WTC11 (cell line): ENCODE measurements around the gene MAST4. TPM values are rescaled to one million over a fixed set of nuclear protein-coding genes. Genes with fewer than 3 reads are reported as not detected.

ENCODE experiments used
- ATAC-seq: fragments of 200-7000 bp; cut with Tn5 transposase; 2 replicates; pipeline ENCODE4 v1.10.0; 2021; ENCODE audit warnings: mild to moderate bottlenecking, moderate library complexity
- CTCF ChIA-PET: fragments of 300-600 bp; sonication (Branson Sonifier 250); formaldehyde crosslinking; loops from one replicate; lab custom pipeline; 2021; ENCODE audit warnings: antibody characterized with exemption; lab: Charles Lee
- POLR2A ChIA-PET: fragments of 350-600 bp; sonication (Branson Sonifier 250); formaldehyde crosslinking; loops from one replicate; lab custom pipeline; 2021; ENCODE audit warnings: antibody characterized with exemption; lab: Charles Lee
- DNase-seq: peaks from one replicate; pipeline ENCODE4 v3.0.0; 2021; ENCODE audit warnings: low spot score
- H3K27ac Mint-ChIP-seq: 2 replicates; pipeline ENCODE4 v1.8.0; 2021; ENCODE audit warnings: mixed read lengths
- H3K27me3 Mint-ChIP-seq: 2 replicates; pipeline ENCODE4 v1.8.0; 2021; ENCODE audit warnings: low read depth, mild to moderate bottlenecking, moderate library complexity, mixed read lengths
- H3K36me3 Mint-ChIP-seq: 2 replicates; pipeline ENCODE4 v1.8.0; 2021; ENCODE audit warnings: mixed read lengths
- H3K4me1 Mint-ChIP-seq: 2 replicates; pipeline ENCODE4 v1.8.0; 2022; ENCODE audit warnings: mixed read lengths
- H3K4me3 Mint-ChIP-seq: 2 replicates; pipeline ENCODE4 v1.8.0; 2021; ENCODE audit warnings: mild to moderate bottlenecking, moderate library complexity, mixed read lengths
- H3K9me3 Mint-ChIP-seq: 2 replicates; pipeline ENCODE4 v1.8.0; 2021; ENCODE audit warnings: mixed read lengths
- CREB1 ChIP-seq: sonication (generic); formaldehyde crosslinking; IDR thresholded peaks from 2 replicates; pipeline ENCODE4 v1.8.0; 2023; ENCODE audit warnings: mild to moderate bottlenecking, missing genetic modification reagents
- GRHL2 ChIP-seq: fragments of 250-450 bp; sonication (Bioruptor Pico); IDR thresholded peaks from 2 replicates; pipeline ENCODE4 v1.8.0; 2022; ENCODE audit warnings: mild to moderate bottlenecking, moderate library complexity; ENCODE audit not compliant: insufficient replicate concordance, severe bottlenecking
- JUN ChIP-seq: sonication (generic); formaldehyde crosslinking; IDR thresholded peaks from 2 replicates; pipeline ENCODE4 v1.8.0; 2023; ENCODE audit warnings: mild to moderate bottlenecking, missing genetic modification reagents
- NFATC4 ChIP-seq: fragments of 250-450 bp; sonication (Bioruptor Pico); IDR thresholded peaks from 2 replicates; pipeline ENCODE4 v1.9.0; 2021; ENCODE audit warnings: mild to moderate bottlenecking
- STAT6 ChIP-seq: sonication (generic); formaldehyde crosslinking; conservative IDR thresholded peaks from 2 replicates; pipeline ENCODE4 v1.8.1; 2023; ENCODE audit warnings: mild to moderate bottlenecking, low read depth, missing genetic modification reagents, moderate library complexity
- TCF7 ChIP-seq: sonication (generic); formaldehyde crosslinking; IDR thresholded peaks from 2 replicates; pipeline ENCODE4 v1.8.0; 2022; ENCODE audit warnings: mild to moderate bottlenecking, low read depth, missing genetic modification reagents, moderate library complexity
- TP53 ChIP-seq: sonication (generic); formaldehyde crosslinking; IDR thresholded peaks from 2 replicates; pipeline ENCODE4 v1.8.1; 2023; ENCODE audit warnings: mild to moderate bottlenecking, missing genetic modification reagents
- ZNF232 ChIP-seq: sonication (generic); formaldehyde crosslinking; IDR thresholded peaks from 2 replicates; pipeline ENCODE4 v1.8.0; 2022; ENCODE audit warnings: mild to moderate bottlenecking, missing genetic modification reagents
- ZNF263 ChIP-seq: sonication (generic); formaldehyde crosslinking; IDR thresholded peaks from 2 replicates; pipeline ENCODE4 v1.8.1; 2022; ENCODE audit warnings: low read depth, mild to moderate bottlenecking, moderate library complexity, missing genetic modification reagents
- ZNF317 ChIP-seq: sonication (generic); formaldehyde crosslinking; IDR thresholded peaks from 2 replicates; pipeline ENCODE4 v1.8.1; 2023; ENCODE audit warnings: low read depth, mild to moderate bottlenecking, moderate library complexity, missing genetic modification reagents, borderline replicate concordance
- ZNF671 ChIP-seq: fragments of 250-450 bp; sonication (Bioruptor Pico); IDR thresholded peaks from 2 replicates; pipeline ENCODE4 v1.8.0; 2021; ENCODE audit warnings: mild to moderate bottlenecking
- total RNA-seq: library from RNA; stranded (reverse); gene quantifications from 3 replicates; pipeline ENCODE4 v1.2.3, GENCODE V29; 2021
- TF ChIP-seq, protein P1 (sequence below): fragments of 250-450 bp; sonication (Bioruptor Pico); IDR thresholded peaks from 2 replicates; pipeline ENCODE4 v1.9.0; 2021; ENCODE audit warnings: mild to moderate bottlenecking, borderline replicate concordance
- TF ChIP-seq, protein P2 (sequence below): sonication (generic); formaldehyde crosslinking; IDR thresholded peaks from 2 replicates; pipeline ENCODE4 v1.8.1; 2022; ENCODE audit warnings: low read depth, mild to moderate bottlenecking, moderate library complexity, missing genetic modification reagents, borderline replicate concordance
- TF ChIP-seq, protein P3 (sequence below): fragments of 250-450 bp; sonication (Bioruptor Pico); IDR thresholded peaks from 2 replicates; pipeline ENCODE4 v2.1.2; 2022; ENCODE audit warnings: mild to moderate bottlenecking, moderate library complexity
- TF ChIP-seq, protein P4 (sequence below): sonication (generic); formaldehyde crosslinking; IDR thresholded peaks from 2 replicates; pipeline ENCODE4 v1.8.0; 2022; ENCODE audit warnings: mild to moderate bottlenecking, missing genetic modification reagents
- TF ChIP-seq, protein P5 (sequence below): fragments of 250-450 bp; sonication (Bioruptor Pico); IDR thresholded peaks from 2 replicates; pipeline ENCODE4 v1.9.0; 2021; ENCODE audit warnings: mild to moderate bottlenecking

The MAST4 gene
- total RNA-seq, 1 experiment from 2014 or later = 8.0 TPM

DNA sequence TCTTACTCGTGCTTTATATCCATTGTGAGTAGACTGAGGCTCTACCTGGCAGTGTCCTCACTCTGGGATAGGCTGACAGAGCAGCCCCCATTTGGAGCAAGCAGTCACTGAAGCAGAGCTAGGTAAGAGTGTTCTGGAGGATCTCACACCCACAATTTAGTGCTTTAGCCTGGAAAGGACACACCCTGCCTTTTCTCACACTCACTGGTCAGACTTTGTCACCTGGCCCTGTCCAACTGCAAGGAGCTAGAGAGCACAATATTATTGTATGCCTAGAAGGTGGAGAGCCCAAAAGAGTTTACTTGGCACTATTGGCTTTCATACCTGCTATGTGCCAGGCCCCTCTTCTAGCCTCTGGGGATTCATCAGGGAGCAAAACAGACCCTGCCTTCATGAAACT is 141.9 kb downstream of the MAST4 start (continued):
- TF ChIP-seq, protein P1, sequence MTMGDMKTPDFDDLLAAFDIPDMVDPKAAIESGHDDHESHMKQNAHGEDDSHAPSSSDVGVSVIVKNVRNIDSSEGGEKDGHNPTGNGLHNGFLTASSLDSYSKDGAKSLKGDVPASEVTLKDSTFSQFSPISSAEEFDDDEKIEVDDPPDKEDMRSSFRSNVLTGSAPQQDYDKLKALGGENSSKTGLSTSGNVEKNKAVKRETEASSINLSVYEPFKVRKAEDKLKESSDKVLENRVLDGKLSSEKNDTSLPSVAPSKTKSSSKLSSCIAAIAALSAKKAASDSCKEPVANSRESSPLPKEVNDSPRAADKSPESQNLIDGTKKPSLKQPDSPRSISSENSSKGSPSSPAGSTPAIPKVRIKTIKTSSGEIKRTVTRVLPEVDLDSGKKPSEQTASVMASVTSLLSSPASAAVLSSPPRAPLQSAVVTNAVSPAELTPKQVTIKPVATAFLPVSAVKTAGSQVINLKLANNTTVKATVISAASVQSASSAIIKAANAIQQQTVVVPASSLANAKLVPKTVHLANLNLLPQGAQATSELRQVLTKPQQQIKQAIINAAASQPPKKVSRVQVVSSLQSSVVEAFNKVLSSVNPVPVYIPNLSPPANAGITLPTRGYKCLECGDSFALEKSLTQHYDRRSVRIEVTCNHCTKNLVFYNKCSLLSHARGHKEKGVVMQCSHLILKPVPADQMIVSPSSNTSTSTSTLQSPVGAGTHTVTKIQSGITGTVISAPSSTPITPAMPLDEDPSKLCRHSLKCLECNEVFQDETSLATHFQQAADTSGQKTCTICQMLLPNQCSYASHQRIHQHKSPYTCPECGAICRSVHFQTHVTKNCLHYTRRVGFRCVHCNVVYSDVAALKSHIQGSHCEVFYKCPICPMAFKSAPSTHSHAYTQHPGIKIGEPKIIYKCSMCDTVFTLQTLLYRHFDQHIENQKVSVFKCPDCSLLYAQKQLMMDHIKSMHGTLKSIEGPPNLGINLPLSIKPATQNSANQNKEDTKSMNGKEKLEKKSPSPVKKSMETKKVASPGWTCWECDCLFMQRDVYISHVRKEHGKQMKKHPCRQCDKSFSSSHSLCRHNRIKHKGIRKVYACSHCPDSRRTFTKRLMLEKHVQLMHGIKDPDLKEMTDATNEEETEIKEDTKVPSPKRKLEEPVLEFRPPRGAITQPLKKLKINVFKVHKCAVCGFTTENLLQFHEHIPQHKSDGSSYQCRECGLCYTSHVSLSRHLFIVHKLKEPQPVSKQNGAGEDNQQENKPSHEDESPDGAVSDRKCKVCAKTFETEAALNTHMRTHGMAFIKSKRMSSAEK (CRISPR knock-in tag) = no peak
- no peak for TF ChIP-seq STAT6 (CRISPR knock-in tag)
- TF ChIP-seq, protein P2, sequence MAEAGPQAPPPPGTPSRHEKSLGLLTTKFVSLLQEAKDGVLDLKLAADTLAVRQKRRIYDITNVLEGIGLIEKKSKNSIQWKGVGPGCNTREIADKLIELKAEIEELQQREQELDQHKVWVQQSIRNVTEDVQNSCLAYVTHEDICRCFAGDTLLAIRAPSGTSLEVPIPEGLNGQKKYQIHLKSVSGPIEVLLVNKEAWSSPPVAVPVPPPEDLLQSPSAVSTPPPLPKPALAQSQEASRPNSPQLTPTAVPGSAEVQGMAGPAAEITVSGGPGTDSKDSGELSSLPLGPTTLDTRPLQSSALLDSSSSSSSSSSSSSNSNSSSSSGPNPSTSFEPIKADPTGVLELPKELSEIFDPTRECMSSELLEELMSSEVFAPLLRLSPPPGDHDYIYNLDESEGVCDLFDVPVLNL (CRISPR knock-in tag) = no peak
- TF ChIP-seq ZNF263 (CRISPR knock-in tag) = no peak
- no peak for TF ChIP-seq ZNF671 (CRISPR knock-in tag)
- TF ChIP-seq JUN (CRISPR knock-in tag) = no peak

DNA sequence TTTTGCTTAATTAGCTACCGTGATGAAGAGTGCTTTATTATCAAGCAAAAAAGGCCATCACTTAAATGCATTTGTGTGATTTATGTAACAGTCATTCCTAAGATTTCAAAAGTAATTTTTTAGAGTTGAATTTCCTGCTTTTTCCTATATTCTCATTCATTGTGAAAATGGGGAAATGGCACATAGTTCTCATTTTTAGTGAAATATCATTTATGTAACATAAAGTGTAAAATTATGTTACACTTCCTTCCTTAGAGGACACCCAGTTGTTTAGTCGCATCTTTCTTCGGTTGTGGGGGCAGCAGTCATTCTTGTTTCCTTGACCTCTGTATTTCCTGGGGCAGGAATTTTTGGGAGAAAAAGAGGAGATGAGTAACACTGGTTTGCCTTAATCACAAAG is 142.8 kb downstream of the MAST4 start:
- ChIA-PET CTCF (no interaction called here), POLR2A (no interaction called here)
- H3K4me1 Mint-ChIP-seq = no peaks in the 10 kb centered on the region
- no peaks in the 10 kb centered on the region for H3K9me3 Mint-ChIP-seq
- DNase-seq = no peak
- no peak overlapping the region for H3K4me3 Mint-ChIP-seq
- H3K27me3 Mint-ChIP-seq = no peaks in the 10 kb centered on the region
- no peak for ATAC-seq
- no peak for TF ChIP-seq GRHL2 (CRISPR knock-in tag)
- TF ChIP-seq STAT6 (CRISPR knock-in tag) = no peak
- TF ChIP-seq, protein P3, sequence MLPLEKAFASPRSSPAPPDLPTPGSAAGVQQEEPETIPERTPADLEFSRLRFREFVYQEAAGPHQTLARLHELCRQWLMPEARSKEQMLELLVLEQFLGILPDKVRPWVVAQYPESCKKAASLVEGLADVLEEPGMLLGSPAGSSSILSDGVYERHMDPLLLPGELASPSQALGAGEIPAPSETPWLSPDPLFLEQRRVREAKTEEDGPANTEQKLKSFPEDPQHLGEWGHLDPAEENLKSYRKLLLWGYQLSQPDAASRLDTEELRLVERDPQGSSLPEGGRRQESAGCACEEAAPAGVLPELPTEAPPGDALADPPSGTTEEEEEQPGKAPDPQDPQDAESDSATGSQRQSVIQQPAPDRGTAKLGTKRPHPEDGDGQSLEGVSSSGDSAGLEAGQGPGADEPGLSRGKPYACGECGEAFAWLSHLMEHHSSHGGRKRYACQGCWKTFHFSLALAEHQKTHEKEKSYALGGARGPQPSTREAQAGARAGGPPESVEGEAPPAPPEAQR (CRISPR knock-in tag) = no peak
- no peak for TF ChIP-seq CREB1
- TF ChIP-seq ZNF317 = no peak
- no peaks in the 10 kb centered on the region for H3K36me3 Mint-ChIP-seq
- H3K27ac Mint-ChIP-seq = no peak overlapping the region

DNA sequence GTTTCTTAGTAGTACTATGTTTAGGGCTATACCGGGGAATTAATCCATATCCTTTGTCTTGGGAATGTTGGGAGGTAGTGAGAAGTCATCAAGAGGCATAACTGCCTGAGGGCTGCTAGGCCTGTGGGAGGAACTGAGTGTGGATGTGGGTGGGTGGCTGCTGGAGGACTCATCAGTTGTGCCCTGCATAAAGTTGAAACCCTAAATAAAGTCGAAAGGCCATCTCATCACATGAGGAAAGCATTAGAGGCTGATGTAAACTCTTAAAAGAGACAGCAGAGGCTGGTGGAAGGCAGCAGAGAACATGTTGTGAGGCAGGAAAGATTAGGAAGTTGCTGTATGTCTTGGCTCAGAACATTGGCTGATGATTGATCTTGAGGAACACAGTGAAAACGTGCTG is 143.8 kb downstream of the MAST4 start:
- Mint-ChIP-seq H3K4me1 (no peaks in the 10 kb centered on the region), H3K27ac (no peak overlapping the region), H3K9me3 (0 out of 2 replicates have a peak, but pooled peaks cover 3% of the 10 kb centered on the region), H3K4me3 (no peak overlapping the region), H3K27me3 (no peaks in the 10 kb centered on the region), H3K36me3 (no peaks in the 10 kb centered on the region)
- ChIA-PET CTCF (no interaction called here), POLR2A (no interaction called here)
- ATAC-seq = no peak
- no peak for DNase-seq
- TF ChIP-seq, protein P4, sequence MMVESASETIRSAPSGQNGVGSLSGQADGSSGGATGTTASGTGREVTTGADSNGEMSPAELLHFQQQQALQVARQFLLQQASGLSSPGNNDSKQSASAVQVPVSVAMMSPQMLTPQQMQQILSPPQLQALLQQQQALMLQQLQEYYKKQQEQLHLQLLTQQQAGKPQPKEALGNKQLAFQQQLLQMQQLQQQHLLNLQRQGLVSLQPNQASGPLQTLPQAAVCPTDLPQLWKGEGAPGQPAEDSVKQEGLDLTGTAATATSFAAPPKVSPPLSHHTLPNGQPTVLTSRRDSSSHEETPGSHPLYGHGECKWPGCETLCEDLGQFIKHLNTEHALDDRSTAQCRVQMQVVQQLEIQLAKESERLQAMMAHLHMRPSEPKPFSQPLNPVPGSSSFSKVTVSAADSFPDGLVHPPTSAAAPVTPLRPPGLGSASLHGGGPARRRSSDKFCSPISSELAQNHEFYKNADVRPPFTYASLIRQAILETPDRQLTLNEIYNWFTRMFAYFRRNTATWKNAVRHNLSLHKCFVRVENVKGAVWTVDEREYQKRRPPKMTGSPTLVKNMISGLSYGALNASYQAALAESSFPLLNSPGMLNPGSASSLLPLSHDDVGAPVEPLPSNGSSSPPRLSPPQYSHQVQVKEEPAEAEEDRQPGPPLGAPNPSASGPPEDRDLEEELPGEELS = no peak
- TF ChIP-seq NFATC4 (CRISPR knock-in tag) (no peak), ZNF232 (CRISPR knock-in tag) (no peak), TP53 (CRISPR knock-in tag) (no peak), TCF7 (CRISPR knock-in tag) (no peak)
- TF ChIP-seq, protein P5, sequence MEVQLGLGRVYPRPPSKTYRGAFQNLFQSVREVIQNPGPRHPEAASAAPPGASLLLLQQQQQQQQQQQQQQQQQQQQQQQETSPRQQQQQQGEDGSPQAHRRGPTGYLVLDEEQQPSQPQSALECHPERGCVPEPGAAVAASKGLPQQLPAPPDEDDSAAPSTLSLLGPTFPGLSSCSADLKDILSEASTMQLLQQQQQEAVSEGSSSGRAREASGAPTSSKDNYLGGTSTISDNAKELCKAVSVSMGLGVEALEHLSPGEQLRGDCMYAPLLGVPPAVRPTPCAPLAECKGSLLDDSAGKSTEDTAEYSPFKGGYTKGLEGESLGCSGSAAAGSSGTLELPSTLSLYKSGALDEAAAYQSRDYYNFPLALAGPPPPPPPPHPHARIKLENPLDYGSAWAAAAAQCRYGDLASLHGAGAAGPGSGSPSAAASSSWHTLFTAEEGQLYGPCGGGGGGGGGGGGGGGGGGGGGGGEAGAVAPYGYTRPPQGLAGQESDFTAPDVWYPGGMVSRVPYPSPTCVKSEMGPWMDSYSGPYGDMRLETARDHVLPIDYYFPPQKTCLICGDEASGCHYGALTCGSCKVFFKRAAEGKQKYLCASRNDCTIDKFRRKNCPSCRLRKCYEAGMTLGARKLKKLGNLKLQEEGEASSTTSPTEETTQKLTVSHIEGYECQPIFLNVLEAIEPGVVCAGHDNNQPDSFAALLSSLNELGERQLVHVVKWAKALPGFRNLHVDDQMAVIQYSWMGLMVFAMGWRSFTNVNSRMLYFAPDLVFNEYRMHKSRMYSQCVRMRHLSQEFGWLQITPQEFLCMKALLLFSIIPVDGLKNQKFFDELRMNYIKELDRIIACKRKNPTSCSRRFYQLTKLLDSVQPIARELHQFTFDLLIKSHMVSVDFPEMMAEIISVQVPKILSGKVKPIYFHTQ (CRISPR knock-in tag) = no peak
